SH-SY5Y (cell line): ENCODE data around the gene DPYD.

Experiments
- GATA2 ChIP-seq: IDR thresholded peaks from 2 replicates; pipeline ENCODE4 v1.6.1; 2011; ENCODE audit warnings: mild to moderate bottlenecking, low read depth, low read length
- GATA3 ChIP-seq: IDR thresholded peaks from 2 replicates; pipeline ENCODE4 v1.6.1; 2011; ENCODE audit warnings: low read depth, mild to moderate bottlenecking, low read length, moderate library complexity

DNA sequence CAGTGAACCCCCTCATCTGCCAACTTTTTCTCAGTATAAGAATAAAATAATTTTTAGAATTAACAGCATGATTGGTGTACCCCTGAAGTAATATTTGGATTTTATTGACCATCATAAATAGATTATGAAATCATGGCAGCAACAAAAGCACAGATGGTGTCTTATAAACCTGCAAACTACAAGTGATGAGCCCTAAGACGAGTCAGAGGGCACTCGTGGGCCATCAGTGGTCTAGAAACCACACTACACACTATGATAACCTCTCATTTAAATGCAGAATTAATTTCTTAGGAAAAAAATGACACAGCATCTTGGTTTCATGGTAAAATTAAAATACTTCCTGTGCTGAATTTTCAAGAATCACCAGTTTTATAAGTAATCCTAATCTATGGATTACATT is 886.9 kb downstream of the DPYD start:
- TF ChIP-seq GATA3 (no peak), GATA2 (no peak)
